Urinary bladder (tissue), 4 donors: ENCODE data around the gene EPB41. TPM values are rescaled to one million over a fixed set of nuclear protein-coding genes. Genes with fewer than 3 reads are reported as not detected.
A peak's percentile ranks its signal among the peaks of the same experiment; 100 is the strongest.
"Not testable (repeated sequence)": the region's sequence is repeated elsewhere in the genome, so short reads cannot be mapped to it uniquely, and the experiment has no call there.

Experiments used
- DNase-seq: peaks from one replicate; pipeline ENCODE4 v3.0.0-alpha.2; 2015; ENCODE audit errors: extremely low spot score
- H3K27ac ChIP-seq: one replicate; pipeline ENCODE4 v1.5.1; 2013; ENCODE audit warnings: low read depth, mild to moderate bottlenecking, moderate library complexity
- H3K36me3 ChIP-seq: one replicate; pipeline ENCODE4 v1.6.1; 2013; ENCODE audit warnings: mild to moderate bottlenecking, moderate library complexity; ENCODE audit not compliant: insufficient read depth
- H3K4me1 ChIP-seq: one replicate; pipeline ENCODE4 v1.6.1; 2013; ENCODE audit warnings: mild to moderate bottlenecking, moderate library complexity; ENCODE audit not compliant: insufficient read depth
- H3K4me3 ChIP-seq: one replicate; pipeline ENCODE4 v1.5.1; 2013; ENCODE audit warnings: low read depth, low read length
- WGBS: extraction: QIAGEN DNeasy Blood & Tissue Kit; methylation state at CpG from one replicate; pipeline ENCODE4 v1.1.7; 2013; 5-methylcytosine and 5-hydroxymethylcytosine counted together
- polyA plus RNA-seq: library from polyadenylated mRNA; stranded (reverse); fragments of 200-250 nt; gene quantifications from one replicate; pipeline ENCODE4 v1.2.3, GENCODE V29; 2013
- total RNA-seq: library from RNA; depleted of rRNA; stranded (reverse); fragments of >200 nt; gene quantifications from one replicate; pipeline ENCODE4 v1.2.3, GENCODE V29; 2014
- donor health status: healthy with polysubstance abuse.
- donor health status: healthy.

Gene EPB41
- total and polyA plus RNA-seq, 2 donors, result 11.0 to 37.4 TPM

DNA sequence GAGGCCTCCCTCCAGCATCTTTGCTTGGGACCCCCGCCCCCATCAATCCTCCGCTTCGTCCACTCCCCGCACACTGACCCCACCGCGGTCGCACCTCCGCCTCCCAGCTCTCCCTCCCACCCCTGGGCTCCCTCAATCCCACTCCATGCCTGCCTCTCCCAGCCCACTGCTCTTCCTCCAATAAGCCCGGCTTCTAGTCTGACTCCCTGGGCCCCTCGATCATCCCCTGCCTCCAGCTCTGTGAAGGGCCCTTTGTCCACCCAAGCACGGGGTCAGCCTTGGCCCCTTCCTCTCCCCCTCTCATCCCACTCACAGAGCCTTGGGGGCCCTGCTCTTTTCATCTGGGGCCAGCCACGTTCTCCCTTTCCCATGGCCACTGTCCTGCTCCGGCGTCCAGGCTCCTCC is 210.9 kb downstream of the EPB41 start:
- peaks cover 3% of the 10 kb centered on the region for H3K4me1 ChIP-seq
- no peaks in the 10 kb centered on the region for H3K36me3 ChIP-seq
- 30% methylated on average over 14 of the region's 14 CpGs for WGBS
- no peak for DNase-seq
- peak overlapping the region; percentile 91 for H3K27ac ChIP-seq
- peak overlapping the region; percentile 52 for H3K4me3 ChIP-seq

DNA sequence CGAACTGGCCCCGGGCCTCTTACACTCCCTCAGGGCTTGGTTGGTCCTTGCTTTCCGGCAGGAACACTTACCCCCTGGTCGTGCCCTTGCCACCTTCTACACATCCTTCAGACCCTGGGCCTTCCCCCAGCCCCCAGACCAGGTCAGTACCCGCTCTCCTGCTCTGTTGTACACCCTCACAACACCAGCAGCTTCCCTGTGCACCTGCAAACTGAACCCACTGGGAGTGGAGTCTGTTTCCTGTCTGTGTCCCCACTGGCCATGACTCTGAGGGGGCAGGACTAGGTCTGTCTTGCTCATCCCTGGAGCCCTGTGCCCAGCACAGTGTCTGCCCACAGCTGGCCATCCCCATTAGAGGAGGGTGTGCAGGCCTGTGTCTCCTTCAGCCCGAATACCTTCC is 211.4 kb downstream of the EPB41 start:
- no peak for DNase-seq
- WGBS, result 74% methylated on average over 6 of the region's 6 CpGs
- no peak overlapping the region for H3K4me3 ChIP-seq
- H3K36me3 ChIP-seq, result no peaks in the 10 kb centered on the region
- H3K27ac ChIP-seq, result no peak overlapping the region
- H3K4me1 ChIP-seq, result peaks cover 3% of the 10 kb centered on the region

GRCh38 chr1:29126198-29126597 is 211.8 kb downstream of the EPB41 start:
- Histone ChIP-seq H3K4me1 (peaks cover 3% of the 10 kb centered on the region), H3K4me3 (no peak overlapping the region), H3K27ac (no peak overlapping the region), H3K36me3 (no peaks in the 10 kb centered on the region)
- no peak for DNase-seq
- WGBS, result 97% methylated on average over 6 of the region's 6 CpGs

GRCh38 chr1:29128739-29129138 is 214.4 kb downstream of the EPB41 start:
- Histone ChIP-seq H3K4me1 (no peaks in the 10 kb centered on the region), H3K27ac (no peak overlapping the region), H3K4me3 (no peak overlapping the region), H3K36me3 (no peaks in the 10 kb centered on the region)
- WGBS, result 86% methylated on average over 6 of the region's 6 CpGs
- DNase-seq, result no peak

DNA sequence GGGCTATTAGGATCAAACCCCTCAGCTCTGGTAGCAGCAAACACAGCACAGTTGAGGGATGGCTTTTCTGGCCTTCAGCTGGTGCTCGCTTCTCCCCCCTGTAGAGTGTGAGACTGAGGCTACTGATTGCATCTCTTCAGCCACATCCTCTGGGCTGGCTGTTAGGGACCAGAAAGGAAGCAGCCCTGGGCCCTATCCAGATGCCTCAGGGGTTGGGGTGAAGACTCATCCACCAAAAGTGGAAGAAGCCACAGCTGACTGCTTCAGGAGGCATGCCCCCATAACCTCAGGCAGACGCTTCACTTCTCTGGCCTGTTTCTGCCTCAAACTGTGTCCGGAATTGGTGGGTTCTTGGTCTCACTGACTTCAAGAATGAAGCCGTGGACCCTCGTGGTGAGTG is 215.5 kb downstream of the EPB41 start:
- no peaks in the 10 kb centered on the region for H3K36me3 ChIP-seq

DNA sequence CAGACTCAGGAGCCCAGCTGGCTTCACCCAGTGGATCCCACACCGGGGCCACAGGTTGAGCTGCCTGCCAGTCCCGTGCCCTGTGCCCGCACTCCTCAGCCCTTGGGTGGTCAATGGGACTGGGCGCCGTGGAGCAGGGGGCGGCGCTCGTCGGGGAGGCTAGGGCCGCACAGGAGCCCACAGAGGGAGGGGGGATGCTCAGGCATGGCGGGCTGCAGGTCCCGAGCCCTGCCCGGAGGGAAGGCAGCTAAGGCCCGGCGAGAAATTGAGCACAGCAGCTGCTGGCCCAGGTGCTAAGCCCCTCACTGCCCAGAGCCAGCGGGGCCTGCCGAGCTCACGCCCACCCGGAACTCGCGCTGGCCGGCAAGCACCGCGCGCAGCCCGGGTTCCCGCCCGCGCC is 216.7 kb downstream of the EPB41 start:
- not testable (repeated sequence) for H3K27ac ChIP-seq, H3K4me1 ChIP-seq, H3K4me3 ChIP-seq, H3K36me3 ChIP-seq, DNase-seq
- 95% methylated on average over 29 of the region's 29 CpGs for WGBS

More for the DNA sequence above, 215.5 kb downstream of the EPB41 start:
- Histone ChIP-seq H3K4me3 (no peak overlapping the region), H3K4me1 (no peaks in the 10 kb centered on the region), H3K27ac (no peak overlapping the region)
- WGBS, result 82% methylated on average over 5 of the region's 5 CpGs
- DNase-seq, result no peak

DNA sequence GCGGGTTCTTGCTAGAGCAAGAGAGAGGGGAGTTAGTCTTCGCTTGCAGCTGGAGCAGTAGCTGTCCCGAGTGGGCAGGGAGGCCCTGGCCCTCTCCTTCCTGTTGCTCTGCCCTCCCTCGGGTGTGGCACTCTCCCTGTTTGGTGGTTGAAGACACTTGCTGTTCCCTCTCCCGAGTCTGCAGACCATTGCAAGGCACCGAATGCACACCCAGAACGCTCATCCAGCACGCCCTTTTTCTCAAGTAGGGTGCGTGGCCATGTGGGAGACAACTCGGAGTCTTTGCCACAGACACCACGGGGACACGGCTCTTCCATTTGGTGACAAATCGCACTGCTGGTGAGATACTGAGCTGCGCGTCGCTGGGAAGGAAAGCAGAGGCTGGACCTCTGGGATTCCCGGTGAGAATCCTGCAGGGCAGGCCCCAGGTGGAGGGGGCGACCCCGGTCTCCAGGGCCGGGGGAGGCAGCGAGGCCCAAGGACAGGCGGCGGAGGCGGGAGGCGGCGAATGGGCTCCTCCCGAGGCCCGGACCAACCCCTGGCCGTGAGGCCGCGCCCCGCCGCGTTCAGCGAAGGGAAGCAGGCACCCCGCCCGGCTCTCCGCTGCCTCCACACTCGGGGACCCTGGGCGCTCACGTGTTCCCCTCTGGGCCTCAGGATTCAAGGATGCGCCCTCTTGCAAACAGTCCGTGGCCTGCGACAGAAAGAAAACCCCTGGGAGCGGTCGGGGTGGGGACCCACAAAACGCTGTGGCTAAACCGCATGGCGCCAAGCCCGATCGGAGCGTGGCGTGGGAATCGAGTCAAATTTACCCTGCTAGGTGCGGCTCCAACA is 219.7 kb downstream of the EPB41 start:
- 69% methylated on average over 55 of the region's 55 CpGs for WGBS
- no peak overlapping the region for H3K27ac ChIP-seq
- no peaks in the 10 kb centered on the region for H3K36me3 ChIP-seq
- H3K4me3 ChIP-seq, result no peak overlapping the region
- H3K4me1 ChIP-seq, result no peaks in the 10 kb centered on the region
- no peak for DNase-seq

- Histone ChIP-seq H3K36me3 (no peaks in the 10 kb centered on the region), H3K4me3 (no peak overlapping the region), H3K4me1 (no peaks in the 10 kb centered on the region), H3K27ac (no peak overlapping the region)
- WGBS, result 61% methylated on average over 10 of the region's 10 CpGs
- no peak for DNase-seq
Measured at GRCh38 chr1:29134695-29135028, 220.3 kb downstream of the EPB41 start.

DNA sequence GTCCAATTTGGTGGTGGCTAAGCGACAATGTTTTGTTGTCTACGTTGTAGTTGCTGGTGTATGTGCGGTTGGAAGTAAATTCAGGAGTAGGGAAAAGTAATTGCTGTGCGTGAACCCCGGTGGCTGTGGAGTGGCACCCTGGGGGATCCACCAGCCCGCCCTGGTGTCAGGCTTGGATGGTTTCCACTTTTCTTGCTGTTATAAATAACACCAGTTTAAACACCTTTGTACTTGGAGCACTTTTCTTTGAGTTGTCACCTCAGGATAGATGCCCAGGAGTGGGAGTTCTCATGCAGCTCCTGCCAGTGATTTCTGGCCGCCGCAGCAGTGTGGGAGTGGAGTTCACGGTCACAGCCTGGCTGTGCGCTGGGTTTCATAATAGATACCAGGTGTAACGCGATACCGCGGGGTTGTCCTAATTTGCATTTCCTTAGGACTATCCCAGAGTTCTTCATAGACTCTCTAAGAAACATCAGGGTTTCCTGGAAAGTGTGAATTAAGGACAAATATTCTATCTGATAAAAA is 222.1 kb downstream of the EPB41 start:
- H3K4me1 ChIP-seq, result no peaks in the 10 kb centered on the region
- H3K4me3 ChIP-seq, result no peak overlapping the region
- DNase-seq, result no peak
- H3K36me3 ChIP-seq, result no peaks in the 10 kb centered on the region
- 52% methylated on average over 14 of the region's 14 CpGs for WGBS
- no peak overlapping the region for H3K27ac ChIP-seq

GRCh38 chr1:29142714-29143113 is 228.3 kb downstream of the EPB41 start:
- no peaks in the 10 kb centered on the region for H3K4me1 ChIP-seq
- no peak overlapping the region for H3K4me3 ChIP-seq
- no peak overlapping the region for H3K27ac ChIP-seq
- 90% methylated on average over 2 of the region's 2 CpGs for WGBS
- no peak for DNase-seq
- no peaks in the 10 kb centered on the region for H3K36me3 ChIP-seq

GRCh38 chr1:29144178-29144577 is 229.8 kb downstream of the EPB41 start:
- no peak overlapping the region for H3K4me3 ChIP-seq
- no peak overlapping the region for H3K27ac ChIP-seq
- H3K36me3 ChIP-seq, result peaks cover 6% of the 10 kb centered on the region
- 91% methylated on average over 2 of the region's 2 CpGs for WGBS
- H3K4me1 ChIP-seq, result no peaks in the 10 kb centered on the region
- no peak for DNase-seq

GRCh38 chr1:29145739-29146437 is 231.5 kb downstream of the EPB41 start:
- H3K4me3 ChIP-seq, result no peak overlapping the region
- H3K36me3 ChIP-seq, result peaks cover 6% of the 10 kb centered on the region
- no peak for DNase-seq
- H3K4me1 ChIP-seq, result no peaks in the 10 kb centered on the region
- no peak overlapping the region for H3K27ac ChIP-seq
- WGBS, result 63% methylated on average over 8 of the region's 8 CpGs

DNA sequence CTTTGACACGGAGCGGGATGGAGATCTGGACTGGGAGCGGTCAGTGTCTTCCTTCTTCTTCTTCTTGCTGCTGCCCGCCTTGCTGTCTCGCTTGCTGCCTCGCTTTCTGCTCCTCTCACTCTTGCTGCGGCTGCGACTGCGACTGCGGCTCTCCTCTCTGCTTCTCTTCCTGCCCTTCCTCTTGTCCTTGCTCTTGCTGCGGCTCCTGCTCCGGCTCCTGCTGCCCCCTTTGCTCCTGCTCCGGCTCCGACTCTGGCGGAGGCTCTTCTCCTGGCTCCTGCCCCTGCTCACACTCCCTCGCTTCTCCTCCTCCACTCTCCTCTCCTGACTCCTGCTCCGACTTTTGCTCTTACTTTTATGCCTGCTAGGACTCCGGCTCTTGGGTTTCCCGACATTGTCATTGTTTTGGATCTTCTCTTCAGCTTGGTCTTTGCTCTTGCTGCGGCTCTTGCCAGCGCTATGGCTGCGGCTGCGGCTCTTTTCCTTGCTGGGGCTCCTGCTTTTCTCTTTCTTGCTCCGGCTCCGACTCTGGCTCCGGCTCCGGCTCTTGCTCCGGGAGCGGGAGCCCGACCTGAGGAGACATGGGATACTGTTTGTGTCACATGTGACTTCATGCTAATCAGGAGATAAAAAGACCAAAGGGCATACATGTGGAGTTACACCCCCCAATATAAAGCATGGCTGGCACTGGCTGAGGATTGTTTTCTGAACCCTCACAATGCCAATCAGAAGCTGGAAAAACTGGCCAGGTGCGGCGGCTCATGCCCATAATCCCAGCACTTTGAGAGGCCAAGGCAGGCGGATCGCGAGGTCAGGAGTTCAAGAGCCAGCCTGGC is 234.5 kb downstream of the EPB41 start:
- no peak overlapping the region for H3K27ac ChIP-seq
- no peak for DNase-seq
- peaks cover 6% of the 10 kb centered on the region for H3K36me3 ChIP-seq
- no peak overlapping the region for H3K4me3 ChIP-seq
- 94% methylated on average over 35 of the region's 35 CpGs for WGBS
- H3K4me1 ChIP-seq, result no peaks in the 10 kb centered on the region
